ENCODE measurements around the gene MFSD11. TPM values are rescaled to one million over a fixed set of nuclear protein-coding genes. Genes with fewer than 3 reads are reported as not detected.

The MFSD11 gene
- total and polyA plus RNA-seq, 8 donors, result 5.9 to 14.6 (median 10.1) TPM

Small RNA genes within 50 kb of the gene (microRNA-seq; reads per million reads assigned to microRNA genes)
- gene MIR636, result 0 to 0.39 reads per million in 2 donors

Other genes with a start within 250 kb of the MFSD11 start
- gene RHBDF2, start 236.7 kb upstream of the MFSD11 start, total RNA-seq, result 10 to 100 TPM; 19.0 to 50.1 (median 22.4) TPM
- 10 to 100 TPM; 18.0 to 41.8 TPM for gene RHBDF2, start 236.7 kb upstream of the MFSD11 start, polyA plus RNA-seq
- gene CYGB, start 200.4 kb upstream of the MFSD11 start, total RNA-seq, result 10 to 100 TPM in 1 of 6 donors, 1 to 10 TPM in 5; 2.6 to 15.7 (median 6.5) TPM
- 10 to 100 TPM in 1 of 2 donors, 1 to 10 TPM in 1; 9.8 to 10.3 TPM for gene CYGB, start 200.4 kb upstream of the MFSD11 start, polyA plus RNA-seq
- gene PRCD, start 198.1 kb upstream of the MFSD11 start, total RNA-seq, result 1 to 10 TPM in 2 of 6 donors, under 1 TPM in 4; 0.55 to 3.0 (median 0.84) TPM
- 1 to 10 TPM; 5.2 to 7.3 TPM for gene PRCD, start 198.1 kb upstream of the MFSD11 start, polyA plus RNA-seq
- gene ST6GALNAC2, start 152.3 kb upstream of the MFSD11 start, total RNA-seq, result 10 to 100 TPM in 1 of 6 donors, 1 to 10 TPM in 5; 5.0 to 11.4 (median 5.9) TPM
- gene ST6GALNAC2, start 152.3 kb upstream of the MFSD11 start, polyA plus RNA-seq, result 10 to 100 TPM in 1 of 2 donors, 1 to 10 TPM in 1; 8.1 to 15.0 TPM
- gene ST6GALNAC1, start 94.4 kb upstream of the MFSD11 start, total RNA-seq, result 1 to 10 TPM in 3 of 6 donors, under 1 TPM in 3; 0.35 to 4.9 (median 1.3) TPM
- gene ST6GALNAC1, start 94.4 kb upstream of the MFSD11 start, polyA plus RNA-seq, result 1 to 10 TPM in 1 of 2 donors, under 1 TPM in 1; 0.34 to 1.5 TPM
- 100 to 1,000 TPM in 1 of 6 donors, 10 to 100 TPM in 5; 32.0 to 102 (median 43.7) TPM for gene MXRA7, start 27.2 kb upstream of the MFSD11 start, total RNA-seq
- 100 to 1,000 TPM in 1 of 2 donors, 10 to 100 TPM in 1; 38.9 to 137 TPM for gene MXRA7, start 27.2 kb upstream of the MFSD11 start, polyA plus RNA-seq
- 10 to 100 TPM; 12.4 to 18.2 (median 15.1) TPM for gene JMJD6, start 11.5 kb upstream of the MFSD11 start, total RNA-seq
- gene JMJD6, start 11.5 kb upstream of the MFSD11 start, polyA plus RNA-seq, result 10 to 100 TPM; 30.3 to 54.0 TPM
- gene METTL23, start 11.3 kb upstream of the MFSD11 start, total RNA-seq, result 10 to 100 TPM; 14.4 to 23.4 (median 19.9) TPM
- 10 to 100 TPM; 23.2 to 34.1 TPM for gene METTL23, start 11.3 kb upstream of the MFSD11 start, polyA plus RNA-seq
- gene SRSF2, start 788 bp upstream of the MFSD11 start, total RNA-seq, result 10 to 100 TPM; 41.6 to 87.0 (median 62.1) TPM
- 100 to 1,000 TPM in 1 of 2 donors, 10 to 100 TPM in 1; 74.5 to 144 TPM for gene SRSF2, start 788 bp upstream of the MFSD11 start, polyA plus RNA-seq
- gene MGAT5B, start 130.3 kb downstream of the MFSD11 start, total RNA-seq, result under 1 TPM in 5 of 6 donors, not detected in 1; 0.21 to 0.38 (median 0.25) TPM
- 1 to 10 TPM in 1 of 2 donors, under 1 TPM in 1; 0.23 to 1.2 TPM for gene MGAT5B, start 130.3 kb downstream of the MFSD11 start, polyA plus RNA-seq

Data from pancreas (tissue), 8 donors.